Fibroblast of mammary gland (primary cell): Measurements from ENCODE around the gene CDC42EP1.
"Not testable (repeated sequence)": the region's sequence is repeated elsewhere in the genome, so short reads cannot be mapped to it uniquely, and the experiment has no call there.

Experiments used
- DNase-seq: peaks from one replicate; pipeline ENCODE4 v3.0.0-alpha.2; 2010; ENCODE audit warnings: low read depth
- H3K4me3 ChIP-seq: 2 replicates; pipeline ENCODE4 v1.5.1; 2011; ENCODE audit warnings: low read depth, mild to moderate bottlenecking, low read length, moderate library complexity; ENCODE audit not compliant: control insufficient read depth
- TF ChIP-seq, protein P1 (sequence below): conservative IDR thresholded peaks from 2 replicates; pipeline ENCODE4 v1.5.1; 2011; ENCODE audit warnings: low read depth, low read length, inconsistent platforms; ENCODE audit not compliant: control insufficient read depth, insufficient read depth

The CDC42EP1 gene

DNA sequence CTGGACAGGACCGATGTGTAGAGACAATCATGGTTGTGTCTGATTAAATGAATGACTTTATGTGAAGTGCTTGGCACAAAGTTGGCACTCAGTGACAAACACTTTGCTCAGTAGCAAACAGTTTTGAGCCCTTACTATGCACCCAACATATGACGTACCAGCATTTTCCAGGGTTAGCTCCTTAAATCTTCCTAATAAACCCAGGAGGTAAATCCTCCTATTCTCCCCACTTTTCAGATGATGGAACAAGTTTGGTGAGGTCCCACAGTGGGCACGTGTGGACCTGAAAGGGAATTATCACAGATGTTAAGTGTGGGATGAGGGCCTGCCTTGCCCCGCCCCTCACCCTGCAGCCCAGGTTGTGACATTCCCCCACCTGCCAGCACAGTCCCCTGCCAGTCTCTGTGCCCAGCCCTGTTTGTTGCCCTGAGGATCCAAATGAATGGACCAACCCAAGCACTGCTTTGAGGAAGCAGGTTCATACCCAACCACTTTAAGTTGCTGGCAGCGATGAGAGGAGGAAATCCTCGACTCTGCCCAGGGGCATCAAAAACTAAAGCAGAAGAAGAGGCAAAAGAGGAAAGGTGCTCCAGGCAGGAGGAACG is 34.4 kb upstream of the CDC42EP1 start:
- no peak for DNase-seq
- TF ChIP-seq, protein P1, sequence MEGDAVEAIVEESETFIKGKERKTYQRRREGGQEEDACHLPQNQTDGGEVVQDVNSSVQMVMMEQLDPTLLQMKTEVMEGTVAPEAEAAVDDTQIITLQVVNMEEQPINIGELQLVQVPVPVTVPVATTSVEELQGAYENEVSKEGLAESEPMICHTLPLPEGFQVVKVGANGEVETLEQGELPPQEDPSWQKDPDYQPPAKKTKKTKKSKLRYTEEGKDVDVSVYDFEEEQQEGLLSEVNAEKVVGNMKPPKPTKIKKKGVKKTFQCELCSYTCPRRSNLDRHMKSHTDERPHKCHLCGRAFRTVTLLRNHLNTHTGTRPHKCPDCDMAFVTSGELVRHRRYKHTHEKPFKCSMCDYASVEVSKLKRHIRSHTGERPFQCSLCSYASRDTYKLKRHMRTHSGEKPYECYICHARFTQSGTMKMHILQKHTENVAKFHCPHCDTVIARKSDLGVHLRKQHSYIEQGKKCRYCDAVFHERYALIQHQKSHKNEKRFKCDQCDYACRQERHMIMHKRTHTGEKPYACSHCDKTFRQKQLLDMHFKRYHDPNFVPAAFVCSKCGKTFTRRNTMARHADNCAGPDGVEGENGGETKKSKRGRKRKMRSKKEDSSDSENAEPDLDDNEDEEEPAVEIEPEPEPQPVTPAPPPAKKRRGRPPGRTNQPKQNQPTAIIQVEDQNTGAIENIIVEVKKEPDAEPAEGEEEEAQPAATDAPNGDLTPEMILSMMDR: no peak
- no peak overlapping the region for H3K4me3 ChIP-seq

DNA sequence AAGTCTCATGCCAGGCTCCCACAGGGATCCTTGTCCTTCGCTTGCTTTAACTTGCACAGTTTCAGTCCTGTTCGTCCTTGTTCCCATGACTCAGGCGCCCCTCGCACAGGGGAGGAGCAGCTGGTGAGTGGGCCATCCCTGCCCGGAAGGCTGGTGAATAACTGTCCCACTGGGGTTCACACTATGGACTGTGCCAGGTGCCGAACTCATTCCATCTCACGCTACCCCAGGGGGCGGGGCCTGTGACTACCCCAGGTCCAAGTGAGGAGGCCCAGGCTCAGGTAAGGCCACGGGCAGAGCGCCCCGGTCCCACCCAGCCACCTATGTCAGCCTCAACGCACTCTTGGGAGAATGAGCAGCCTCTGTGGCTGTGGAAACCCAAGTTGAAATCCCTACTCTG is 33.9 kb upstream of the CDC42EP1 start:
- H3K4me3 ChIP-seq: no peak overlapping the region
- TF ChIP-seq, protein P1: no peak
- DNase-seq: peak; percentile 77

DNA sequence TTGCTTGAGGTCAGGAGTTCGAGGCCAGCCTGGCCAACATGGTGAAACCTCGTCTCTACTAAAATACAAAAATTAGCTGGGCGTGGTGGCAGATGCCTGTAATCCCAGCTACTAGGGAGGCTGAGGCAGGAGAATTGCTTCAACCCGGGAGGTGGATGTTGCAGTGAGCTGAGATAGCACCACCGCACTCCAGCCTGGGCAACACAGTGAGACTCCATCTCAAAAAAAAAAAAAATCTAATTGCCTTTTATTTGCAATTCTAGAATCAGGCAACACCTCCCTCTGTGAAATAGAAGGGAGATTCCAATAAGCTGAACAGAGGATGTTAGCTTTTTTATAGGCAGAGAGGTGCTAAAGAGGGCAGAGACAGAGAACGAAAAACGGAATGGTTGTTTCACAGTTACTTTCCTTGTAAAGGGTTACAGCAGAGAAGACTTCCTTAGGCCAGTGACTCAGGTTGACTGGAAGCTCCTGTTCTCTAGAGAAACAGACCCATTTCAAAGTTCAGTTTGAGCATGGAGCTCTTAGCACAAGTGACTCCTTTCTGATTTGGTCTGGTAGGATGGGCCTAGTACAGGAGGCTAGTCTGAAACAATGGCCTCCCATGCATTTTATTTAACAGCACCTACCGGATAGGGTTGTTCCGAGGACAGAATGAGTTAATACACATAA is 33.1 kb upstream of the CDC42EP1 start:
- not testable (repeated sequence) for H3K4me3 ChIP-seq
- DNase-seq: peak; percentile 40

DNA sequence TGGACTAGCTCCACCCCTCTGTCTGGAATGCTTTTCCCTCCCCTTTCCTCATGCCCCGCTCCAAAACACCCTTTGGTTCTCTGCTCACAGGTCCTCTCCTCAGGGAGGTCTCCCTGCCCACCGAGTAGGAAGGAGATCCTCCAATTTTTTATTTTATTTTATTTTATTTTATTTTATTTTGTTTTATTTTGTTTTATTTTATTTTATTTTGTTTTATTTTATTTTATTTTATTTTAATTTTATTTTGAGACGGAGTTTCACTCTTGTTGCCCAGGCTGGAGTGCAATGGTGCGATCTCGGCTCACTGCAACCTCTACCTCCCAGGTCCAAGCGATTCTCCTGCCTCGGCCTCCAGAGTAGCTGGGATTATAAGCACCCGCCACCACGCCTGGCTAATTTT is 32.3 kb upstream of the CDC42EP1 start:
- H3K4me3 ChIP-seq, DNase-seq: not testable (repeated sequence)

DNA sequence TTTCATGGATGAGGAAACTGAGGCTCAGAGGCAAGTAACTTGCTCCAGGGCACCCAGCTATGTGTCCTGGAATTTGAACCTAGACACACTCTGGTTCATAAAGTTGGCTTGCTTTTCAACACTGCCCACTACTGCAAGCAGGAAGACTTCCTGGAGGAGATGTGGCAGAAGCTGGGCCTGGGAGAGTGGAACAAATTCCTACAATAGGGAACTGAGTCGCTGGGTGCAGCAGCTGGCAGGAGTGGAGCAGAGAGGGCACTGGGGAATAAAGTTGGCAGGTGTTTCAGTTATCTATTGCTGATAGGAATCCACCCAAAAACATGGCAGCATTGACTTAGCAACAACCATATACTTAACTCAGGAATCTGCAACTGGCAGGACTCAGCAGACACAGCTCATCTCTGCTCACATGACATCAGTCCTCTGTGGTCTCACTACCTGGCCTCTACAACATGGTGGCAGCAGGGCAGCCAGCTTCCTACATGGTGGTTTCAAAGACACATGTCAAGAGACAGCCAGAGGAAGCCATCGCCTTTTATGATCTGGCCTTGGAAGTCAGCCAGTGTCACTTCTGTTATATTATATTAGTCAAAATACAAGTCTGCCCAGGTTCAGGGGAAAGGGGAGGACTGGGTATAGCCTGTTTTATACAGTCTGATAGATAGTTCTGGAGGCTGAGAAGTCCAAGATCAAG is 30.5 kb upstream of the CDC42EP1 start:
- DNase-seq: no peak

DNA sequence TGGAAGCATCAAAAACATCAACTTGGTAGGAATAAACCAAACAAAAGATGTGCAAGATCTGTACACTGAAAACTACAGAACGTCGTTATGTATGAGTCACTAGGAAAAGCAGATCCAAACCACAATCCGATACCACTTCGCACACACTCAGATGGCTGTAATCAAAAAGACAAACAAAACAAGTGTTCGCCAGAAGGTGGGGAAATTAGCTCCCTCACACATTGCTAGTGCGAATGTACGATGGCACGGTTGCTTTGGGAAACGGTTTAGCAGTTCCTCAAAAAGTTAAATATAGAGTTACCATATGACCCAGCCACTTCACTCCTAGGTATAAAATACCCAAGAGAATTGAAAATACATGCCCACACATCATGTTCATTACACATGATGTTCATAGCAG is 26.3 kb upstream of the CDC42EP1 start:
- TF ChIP-seq, protein P1: no peak
- DNase-seq: peak; percentile 87
- H3K4me3 ChIP-seq: no peak overlapping the region

More for the DNA sequence above, 30.5 kb upstream of the CDC42EP1 start:
- TF ChIP-seq, protein P1: no peak
- H3K4me3 ChIP-seq: no peak overlapping the region

DNA sequence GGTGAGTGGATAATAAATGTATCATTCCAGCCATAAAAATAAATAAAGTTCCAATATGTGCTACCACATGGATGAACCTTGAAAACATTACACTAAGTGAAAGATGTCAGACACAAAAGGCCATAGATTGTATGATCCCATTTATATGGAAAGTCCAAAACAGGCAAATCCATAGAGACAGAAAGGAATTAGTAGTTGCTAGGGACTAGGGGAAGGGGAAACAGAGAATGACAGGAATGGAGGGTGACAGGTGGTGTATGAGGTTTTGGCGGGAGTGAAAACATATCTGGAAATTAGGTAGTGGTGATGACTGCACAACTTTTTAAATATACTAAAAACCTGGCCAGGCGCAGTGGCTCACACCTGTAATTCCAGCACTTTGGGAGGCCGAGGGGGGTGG is 25.8 kb upstream of the CDC42EP1 start:
- no peak for DNase-seq
- TF ChIP-seq, protein P1: no peak

More for the DNA sequence above, 25.8 kb upstream of the CDC42EP1 start:
- no peak overlapping the region for H3K4me3 ChIP-seq
